ENCODE data around the gene OSBP2. TPM values are rescaled to one million over a fixed set of nuclear protein-coding genes. Genes with fewer than 3 reads are reported as not detected.
A peak's percentile ranks its signal among the peaks of the same experiment; 100 is the strongest.

OSBP2 gene
- total RNA-seq, 4 donors from 2014 or later = 3.7 to 8.7 (median 4.7) TPM

- no peaks in the 10 kb centered on the region for H3K36me3 ChIP-seq
- H3K27me3 ChIP-seq = no peaks in the 10 kb centered on the region
- no peak for DNase-seq
- H3K4me3 ChIP-seq = no peak overlapping the region
- H3K27ac ChIP-seq = no peak overlapping the region
- peaks cover 0 to 10% (median 4%) of the 10 kb centered on the region in 4 donors for H3K4me1 ChIP-seq
- H3K9me3 ChIP-seq = no peaks in the 10 kb centered on the region
- TF ChIP-seq POLR2A (IDR thresholded peaks at IDR 0.05) (no peak), CTCF (IDR thresholded peaks at IDR 0.05) (no peak)
These were observed 111.8 kb downstream of the OSBP2 start for GRCh38 chr22:30806391-30806861.

- Histone ChIP-seq H3K4me1 (no peaks in the 10 kb centered on the region), H3K4me3 (no peak overlapping the region), H3K36me3 (no peaks in the 10 kb centered on the region), H3K27ac (no peak overlapping the region), H3K27me3 (no peaks in the 10 kb centered on the region), H3K9me3 (no peaks in the 10 kb centered on the region)
- TF ChIP-seq POLR2A (IDR thresholded peaks at IDR 0.05) (no peak), CTCF (IDR thresholded peaks at IDR 0.05) (no peak)
- no peak for DNase-seq
These were observed 114.4 kb downstream of the OSBP2 start for GRCh38 chr22:30809086-30809485.

DNA sequence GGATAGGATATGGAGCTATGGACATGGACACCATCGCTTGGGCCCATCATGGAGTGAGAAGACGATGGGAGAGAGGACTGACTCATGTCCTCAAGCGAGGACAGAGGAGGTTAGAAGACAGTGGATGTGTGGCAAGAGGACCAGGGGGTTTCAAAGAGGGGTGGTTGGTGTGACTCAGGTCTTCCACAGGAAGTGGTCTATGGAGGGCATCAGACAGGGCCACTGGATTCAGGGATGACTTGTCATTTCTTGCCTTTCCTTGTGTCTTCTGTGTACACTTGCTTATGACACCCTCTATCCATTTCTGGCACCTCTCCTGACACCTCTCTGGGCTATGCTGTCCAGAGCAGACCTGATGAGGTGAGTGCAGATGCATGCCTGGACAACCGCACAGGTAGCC is 115.4 kb downstream of the OSBP2 start:
- Histone ChIP-seq H3K27me3 (no peaks in the 10 kb centered on the region), H3K9me3 (no peaks in the 10 kb centered on the region), H3K27ac (no peak overlapping the region), H3K4me1 (no peaks in the 10 kb centered on the region), H3K4me3 (no peak overlapping the region), H3K36me3 (no peaks in the 10 kb centered on the region)
- DNase-seq = no peak
- TF ChIP-seq POLR2A (IDR thresholded peaks at IDR 0.05) (no peak), CTCF (IDR thresholded peaks at IDR 0.05) (no peak)

DNA sequence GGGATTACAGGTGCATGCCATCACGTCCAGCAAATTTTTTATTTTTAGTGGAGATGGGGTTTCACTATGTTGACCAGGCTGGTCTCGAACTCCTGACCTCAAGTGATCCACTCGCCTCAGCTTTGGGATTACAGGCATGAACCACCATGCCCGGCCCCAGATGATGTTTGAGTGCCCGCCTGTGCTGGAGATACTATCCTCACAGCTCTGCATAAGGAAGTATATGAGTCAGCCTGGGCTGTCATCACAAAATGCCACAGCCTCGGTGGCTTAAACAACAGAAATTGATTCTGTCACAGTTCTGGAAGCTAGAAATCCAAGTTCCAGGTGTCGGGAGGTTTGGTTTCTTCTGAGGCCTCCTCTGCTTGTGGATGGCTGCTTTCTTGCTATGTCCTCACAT is 119.3 kb downstream of the OSBP2 start:
- Histone ChIP-seq H3K4me1 (no peaks in the 10 kb centered on the region), H3K9me3 (no peaks in the 10 kb centered on the region), H3K27me3 (no peaks in the 10 kb centered on the region), H3K4me3 (no peak overlapping the region), H3K27ac (no peak overlapping the region), H3K36me3 (no peaks in the 10 kb centered on the region)
- DNase-seq = no peak
- no peak for TF ChIP-seq POLR2A (IDR thresholded peaks at IDR 0.05)
- no peak for TF ChIP-seq CTCF (IDR thresholded peaks at IDR 0.05)

DNA sequence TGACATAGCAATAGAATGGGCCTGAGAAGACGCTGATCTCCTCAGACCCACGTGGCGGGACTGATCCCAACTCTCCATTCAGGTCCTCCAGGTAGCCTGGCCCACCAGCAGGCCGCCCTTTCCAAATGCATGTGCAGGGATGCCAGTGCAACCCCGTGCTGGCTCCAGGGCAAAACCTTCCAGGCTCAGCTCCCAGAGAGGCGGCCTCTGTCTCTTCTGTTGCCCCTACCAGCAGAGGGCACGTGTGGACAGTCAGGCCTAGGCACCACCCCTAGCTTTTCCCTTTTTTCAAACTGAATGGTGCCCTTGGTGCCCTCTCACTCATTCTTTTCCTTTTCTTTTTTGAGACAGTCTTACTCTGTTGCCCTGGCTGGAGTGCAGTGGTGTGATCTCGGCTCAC is 121.7 kb downstream of the OSBP2 start:
- DNase-seq = peak in 1 of 3 donors; percentile 17
- TF ChIP-seq CTCF (IDR thresholded peaks at IDR 0.05) = no peak
- TF ChIP-seq POLR2A (IDR thresholded peaks at IDR 0.05) = no peak
- no peaks in the 10 kb centered on the region for H3K36me3 ChIP-seq
- no peak overlapping the region for H3K4me3 ChIP-seq
- H3K27ac ChIP-seq = no peak overlapping the region
- no peaks in the 10 kb centered on the region for H3K9me3 ChIP-seq
- no peaks in the 10 kb centered on the region for H3K27me3 ChIP-seq
- H3K4me1 ChIP-seq = no peaks in the 10 kb centered on the region

DNA sequence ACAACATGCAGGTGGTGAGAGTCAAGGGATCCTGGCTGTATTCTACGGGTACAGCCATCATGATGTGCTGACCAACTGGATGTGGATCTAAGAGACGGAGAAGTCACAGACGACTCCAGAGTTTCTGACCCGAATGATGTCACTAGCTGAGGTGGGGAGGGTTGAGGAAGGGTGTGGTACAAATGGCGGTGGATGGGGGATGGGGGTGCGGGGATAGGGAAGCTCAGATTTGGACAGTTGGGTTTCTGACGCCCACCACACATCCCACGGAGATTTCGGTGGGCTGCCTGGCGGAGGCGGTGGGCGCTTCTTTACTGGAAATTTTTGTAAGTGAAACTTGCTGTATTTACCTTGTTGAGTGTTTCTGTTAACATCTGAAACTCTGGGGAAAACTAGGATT is 126.7 kb downstream of the OSBP2 start:
- Histone ChIP-seq H3K36me3 (no peaks in the 10 kb centered on the region), H3K9me3 (no peaks in the 10 kb centered on the region), H3K27ac (no peak overlapping the region), H3K4me1 (peaks cover 0 to 10% (median 0%) of the 10 kb centered on the region in 4 donors), H3K4me3 (no peak overlapping the region), H3K27me3 (peaks cover 0 to 13% of the 10 kb centered on the region in 2 donors)
- DNase-seq = peak in 1 of 3 donors; percentile 2
- TF ChIP-seq POLR2A (IDR thresholded peaks at IDR 0.05) (no peak), CTCF (IDR thresholded peaks at IDR 0.05) (no peak)
